Activated CD4-positive, alpha-beta T cell treated with anti-CD3 and anti-CD28 coated beads, Interleukin-2, amount 10 ng/mL, durations not matched to agents 7 days and 5 days (primary cell): Measurements from ENCODE around the gene SPINT2. TPM values are rescaled to one million over a fixed set of nuclear protein-coding genes. Genes with fewer than 3 reads are reported as not detected.

Source experiments
- CTCF ChIA-PET: fragments of 350-600 bp; sonication (Branson Sonifier 250); formaldehyde crosslinking; loops from one replicate; lab custom pipeline; 2021; ENCODE audit warnings: antibody characterized with exemption; lab: Charles Lee
- POLR2A ChIA-PET: fragments of 350-600 bp; sonication (Branson Sonifier 250); formaldehyde crosslinking; loops from one replicate; lab custom pipeline; 2021; ENCODE audit warnings: antibody characterized with exemption; lab: Charles Lee
- DNase-seq: peaks from one replicate; pipeline ENCODE4 v3.0.0-alpha.2; 2020
- H3K27ac Mint-ChIP-seq: one replicate; pipeline ENCODE4 v1.8.0; 2021; ENCODE audit warnings: mild to moderate bottlenecking, moderate library complexity, mixed read lengths
- H3K27me3 Mint-ChIP-seq: one replicate; pipeline ENCODE4 v1.8.0; 2021; ENCODE audit warnings: mixed read lengths
- H3K36me3 Mint-ChIP-seq: one replicate; pipeline ENCODE4 v1.8.0; 2021; ENCODE audit warnings: low read depth, mixed read lengths
- H3K4me1 Mint-ChIP-seq: one replicate; pipeline ENCODE4 v1.8.0; 2021; ENCODE audit warnings: mixed read lengths
- H3K4me3 Mint-ChIP-seq: one replicate; pipeline ENCODE4 v1.8.0; 2021; ENCODE audit warnings: mild to moderate bottlenecking, moderate library complexity, mixed read lengths
- H3K9me3 Mint-ChIP-seq: one replicate; pipeline ENCODE4 v1.8.0; 2021; ENCODE audit warnings: mixed read lengths
- total RNA-seq, 2 experiments: library from RNA; stranded (reverse); gene quantifications; one replicate each; pipeline ENCODE4 v1.2.3, GENCODE V29; 2021

SPINT2 gene
- total RNA-seq, 2 experiments from 2014 or later, result 8.9 to 9.3 TPM

- POLR2A ChIA-PET, result interaction anchor here (0.6 kb wide), 1 partner anchor 29 kb away, joined by 4 read pairs; no protein-coding TSS in a partner anchor
- peaks cover 23% of the 10 kb centered on the region for H3K4me1 Mint-ChIP-seq
- peak overlapping the region; percentile 74 for H3K4me3 Mint-ChIP-seq
- peak overlapping the region; percentile 86 for H3K27ac Mint-ChIP-seq
- H3K36me3 Mint-ChIP-seq, result no peaks in the 10 kb centered on the region
- CTCF ChIA-PET, result interaction anchor here (0.6 to 3.3 kb wide), 5 partner anchors 9 to 1963 kb away, joined by 3 to 19 read pairs (median 3); no protein-coding TSS in a partner anchor
- H3K27me3 Mint-ChIP-seq, result peaks cover 1% of the 10 kb centered on the region
- H3K9me3 Mint-ChIP-seq, result no peaks in the 10 kb centered on the region
- DNase-seq, result no peak
Observed at GRCh38 chr19:38263689-38264485, 486 bp upstream of the SPINT2 start.

GRCh38 chr19:38265213-38265861, 964 bp downstream of the SPINT2 start:
- Mint-ChIP-seq H3K4me1 (peaks cover 23% of the 10 kb centered on the region), H3K9me3 (no peaks in the 10 kb centered on the region), H3K36me3 (no peaks in the 10 kb centered on the region), H3K27me3 (peaks cover 1% of the 10 kb centered on the region), H3K4me3 (peak overlapping the region; percentile 61), H3K27ac (peak overlapping the region; percentile 66)
- DNase-seq, result peak; percentile 13
- ChIA-PET POLR2A (interaction anchor here (0.5 to 0.6 kb wide), 3 partner anchors 10 to 579 kb away, joined by 3 to 5 read pairs (median 3); no protein-coding TSS in a partner anchor), CTCF (interaction anchor here (0.6 to 3.3 kb wide), 9 partner anchors 11 to 137 kb away, joined by 3 to 19 read pairs (median 3); partner anchors contain the start of genes CATSPERG and FAM98C)

GRCh38 chr19:38265921-38266429, 1.6 kb downstream of the SPINT2 start:
- ChIA-PET POLR2A (interaction anchor here (0.5 to 0.6 kb wide), 2 partner anchors 9 to 578 kb away, joined by 3 to 5 read pairs; no protein-coding TSS in a partner anchor), CTCF (interaction anchor here (0.6 to 3.3 kb wide), 11 partner anchors 10 to 137 kb away, joined by 3 to 19 read pairs (median 3); partner anchors contain the start of genes CATSPERG and FAM98C)
- Mint-ChIP-seq H3K9me3 (no peaks in the 10 kb centered on the region), H3K27me3 (peaks cover 1% of the 10 kb centered on the region), H3K27ac (peak overlapping the region; percentile 66), H3K36me3 (no peaks in the 10 kb centered on the region), H3K4me1 (peaks cover 23% of the 10 kb centered on the region), H3K4me3 (no peak overlapping the region)
- DNase-seq, result no peak

- Mint-ChIP-seq H3K4me3 (no peak overlapping the region), H3K4me1 (peaks cover 23% of the 10 kb centered on the region), H3K9me3 (no peaks in the 10 kb centered on the region), H3K27me3 (peaks cover 1% of the 10 kb centered on the region), H3K36me3 (no peaks in the 10 kb centered on the region), H3K27ac (no peak overlapping the region)
- POLR2A ChIA-PET, result no interaction called here
- no peak for DNase-seq
- CTCF ChIA-PET, result interaction anchor here (0.9 to 1.3 kb wide), 3 partner anchors 17 to 52 kb away, joined by 3 to 4 read pairs (median 3); no protein-coding TSS in a partner anchor
Observed at GRCh38 chr19:38266981-38267597, 2.7 kb downstream of the SPINT2 start.

GRCh38 chr19:38267761-38268483, 3.5 kb downstream of the SPINT2 start:
- Mint-ChIP-seq H3K9me3 (no peaks in the 10 kb centered on the region), H3K27ac (no peak overlapping the region), H3K36me3 (no peaks in the 10 kb centered on the region), H3K27me3 (peaks cover 1% of the 10 kb centered on the region), H3K4me3 (no peak overlapping the region), H3K4me1 (peaks cover 23% of the 10 kb centered on the region)
- DNase-seq, result no peak
- CTCF ChIA-PET, result interaction anchor here (0.5 to 1.0 kb wide), 3 partner anchors 15 to 80 kb away, joined by 3 read pairs; no protein-coding TSS in a partner anchor
- POLR2A ChIA-PET, result no interaction called here

GRCh38 chr19:38268539-38268938, 4.2 kb downstream of the SPINT2 start:
- CTCF ChIA-PET, result interaction anchor here (1.0 kb wide), 1 partner anchor 79 kb away, joined by 3 read pairs; no protein-coding TSS in a partner anchor
- Mint-ChIP-seq H3K27ac (no peak overlapping the region), H3K4me1 (peaks cover 21% of the 10 kb centered on the region), H3K4me3 (no peak overlapping the region), H3K36me3 (no peaks in the 10 kb centered on the region), H3K27me3 (peaks cover 1% of the 10 kb centered on the region), H3K9me3 (no peaks in the 10 kb centered on the region)
- no peak for DNase-seq
- POLR2A ChIA-PET, result no interaction called here

- Mint-ChIP-seq H3K27me3 (no peaks in the 10 kb centered on the region), H3K4me3 (no peak overlapping the region), H3K9me3 (no peaks in the 10 kb centered on the region), H3K27ac (no peak overlapping the region), H3K36me3 (no peaks in the 10 kb centered on the region), H3K4me1 (peaks cover 6% of the 10 kb centered on the region)
- CTCF ChIA-PET, result interaction anchor here (1.0 kb wide), 1 partner anchor 10 kb away, joined by 3 read pairs; no protein-coding TSS in a partner anchor
- POLR2A ChIA-PET, result no interaction called here
- no peak for DNase-seq
Observed at GRCh38 chr19:38270587-38271167, 6.3 kb downstream of the SPINT2 start.

- POLR2A ChIA-PET, result no interaction called here
- CTCF ChIA-PET, result interaction anchor here (1.3 kb wide), 1 partner anchor 121 kb away, joined by 3 read pairs; no protein-coding TSS in a partner anchor
- no peak overlapping the region for H3K4me3 Mint-ChIP-seq
Observed at GRCh38 chr19:38273499-38273898, 9.1 kb downstream of the SPINT2 start.

GRCh38 chr19:38274739-38275138, 10.4 kb downstream of the SPINT2 start:
- no peaks in the 10 kb centered on the region for H3K36me3 Mint-ChIP-seq
- no peak overlapping the region for H3K27ac Mint-ChIP-seq
- no peaks in the 10 kb centered on the region for H3K27me3 Mint-ChIP-seq
- DNase-seq, result no peak
- H3K9me3 Mint-ChIP-seq, result no peaks in the 10 kb centered on the region
- no peak overlapping the region for H3K4me3 Mint-ChIP-seq
- POLR2A ChIA-PET, result interaction anchor here (0.6 kb wide), 1 partner anchor 9 kb away, joined by 3 read pairs; no protein-coding TSS in a partner anchor
- H3K4me1 Mint-ChIP-seq, result no peaks in the 10 kb centered on the region
- CTCF ChIA-PET, result interaction anchor here (1.3 to 4.2 kb wide), 2 partner anchors 10 to 120 kb away, joined by 3 to 19 read pairs; partner anchors contain the start of gene SPINT2

More at GRCh38 chr19:38273499-38273898, 9.1 kb downstream of the SPINT2 start:
- Mint-ChIP-seq H3K27ac (no peak overlapping the region), H3K36me3 (no peaks in the 10 kb centered on the region), H3K4me1 (no peaks in the 10 kb centered on the region), H3K9me3 (no peaks in the 10 kb centered on the region), H3K27me3 (no peaks in the 10 kb centered on the region)
- no peak for DNase-seq

GRCh38 chr19:38276942-38277517, 12.7 kb downstream of the SPINT2 start:
- ChIA-PET POLR2A (no interaction called here), CTCF (interaction anchor here (4.2 kb wide), 1 partner anchor 12 kb away, joined by 19 read pairs; the partner anchor contains the start of gene SPINT2)
- Mint-ChIP-seq H3K4me3 (no peak overlapping the region), H3K27me3 (no peaks in the 10 kb centered on the region), H3K27ac (no peak overlapping the region), H3K36me3 (no peaks in the 10 kb centered on the region), H3K9me3 (no peaks in the 10 kb centered on the region), H3K4me1 (peaks cover 5% of the 10 kb centered on the region)
- DNase-seq, result no peak

- ChIA-PET POLR2A (no interaction called here), CTCF (interaction anchor here (4.2 kb wide), 1 partner anchor 13 kb away, joined by 19 read pairs; the partner anchor contains the start of gene SPINT2)
- DNase-seq, result no peak
- H3K4me3 Mint-ChIP-seq, result no peak overlapping the region
- no peaks in the 10 kb centered on the region for H3K27me3 Mint-ChIP-seq
- H3K36me3 Mint-ChIP-seq, result no peaks in the 10 kb centered on the region
- H3K27ac Mint-ChIP-seq, result no peak overlapping the region
- no peaks in the 10 kb centered on the region for H3K9me3 Mint-ChIP-seq
- H3K4me1 Mint-ChIP-seq, result peaks cover 10% of the 10 kb centered on the region
Observed at GRCh38 chr19:38277549-38277948, 13.2 kb downstream of the SPINT2 start.
